ENCODE results near the gene ELP1.

DNA sequence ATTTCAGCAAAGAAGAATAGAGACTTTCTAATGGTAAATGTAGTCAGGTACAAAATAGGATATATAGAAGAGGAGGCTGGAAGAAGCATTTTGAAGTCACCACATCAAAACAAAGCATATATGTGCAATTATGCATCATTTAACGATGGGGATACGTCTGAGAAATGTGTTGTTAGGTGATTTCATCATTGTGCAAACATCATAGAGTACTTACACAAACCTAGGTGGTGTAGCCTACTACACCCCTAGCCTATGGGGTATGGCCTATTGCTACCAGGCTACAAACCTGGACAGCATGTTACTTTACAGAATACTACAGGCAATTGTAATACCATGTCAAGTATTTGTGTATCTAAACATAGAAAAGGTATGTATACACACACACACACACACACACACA, 28.4 kb downstream of the ELP1 start:
- TF ChIP-seq EZH2 (optimal IDR thresholded peaks at IDR 0.05; ENCODE audit: low read depth, low read length): no peak
- TF ChIP-seq, protein P1, sequence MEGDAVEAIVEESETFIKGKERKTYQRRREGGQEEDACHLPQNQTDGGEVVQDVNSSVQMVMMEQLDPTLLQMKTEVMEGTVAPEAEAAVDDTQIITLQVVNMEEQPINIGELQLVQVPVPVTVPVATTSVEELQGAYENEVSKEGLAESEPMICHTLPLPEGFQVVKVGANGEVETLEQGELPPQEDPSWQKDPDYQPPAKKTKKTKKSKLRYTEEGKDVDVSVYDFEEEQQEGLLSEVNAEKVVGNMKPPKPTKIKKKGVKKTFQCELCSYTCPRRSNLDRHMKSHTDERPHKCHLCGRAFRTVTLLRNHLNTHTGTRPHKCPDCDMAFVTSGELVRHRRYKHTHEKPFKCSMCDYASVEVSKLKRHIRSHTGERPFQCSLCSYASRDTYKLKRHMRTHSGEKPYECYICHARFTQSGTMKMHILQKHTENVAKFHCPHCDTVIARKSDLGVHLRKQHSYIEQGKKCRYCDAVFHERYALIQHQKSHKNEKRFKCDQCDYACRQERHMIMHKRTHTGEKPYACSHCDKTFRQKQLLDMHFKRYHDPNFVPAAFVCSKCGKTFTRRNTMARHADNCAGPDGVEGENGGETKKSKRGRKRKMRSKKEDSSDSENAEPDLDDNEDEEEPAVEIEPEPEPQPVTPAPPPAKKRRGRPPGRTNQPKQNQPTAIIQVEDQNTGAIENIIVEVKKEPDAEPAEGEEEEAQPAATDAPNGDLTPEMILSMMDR (IDR thresholded peaks at IDR 0.05; ENCODE audit: low read length): no peak
